Measurements from ENCODE around the gene B4GALT6.

Gene B4GALT6

DNA sequence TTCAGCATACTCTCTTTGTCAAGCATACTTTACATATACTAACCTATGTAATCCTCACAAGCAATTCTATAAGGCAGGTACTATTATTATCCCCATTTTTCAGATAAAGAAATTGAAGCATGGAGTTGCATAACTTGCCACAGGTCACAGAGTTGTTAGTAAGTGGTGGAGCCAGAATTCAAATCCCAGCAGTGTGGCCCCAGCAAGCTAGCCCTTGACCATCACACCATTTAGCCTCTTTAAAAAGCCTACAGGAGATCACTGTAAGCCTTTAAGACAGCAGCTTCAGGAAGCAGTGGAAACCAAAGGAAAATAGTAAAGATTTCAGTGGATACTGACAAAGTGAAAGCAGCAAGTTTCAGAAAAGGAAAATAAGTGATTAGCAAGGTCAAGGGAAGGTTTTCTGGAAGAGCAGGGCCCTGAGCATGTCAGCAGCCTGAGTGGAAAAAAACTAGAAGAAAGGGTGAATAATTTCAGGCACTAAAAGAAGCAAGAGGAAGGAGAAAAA is 11.7 kb downstream of the B4GALT6 start:
- no peak overlapping the region for H3K9ac ChIP-seq (ENCODE audit: low read length)
- H3K36me3 ChIP-seq (ENCODE audit: insufficient read depth, low read length) = no peaks in the 10 kb centered on the region
- H3K4me3 ChIP-seq (ENCODE audit: low read depth in 1 of 2, low read length in 2 of 2) = no peak overlapping the region
- H3K4me1 ChIP-seq (ENCODE audit: insufficient read depth, low read length) = no peaks in the 10 kb centered on the region
- H3K27ac ChIP-seq (ENCODE audit: low read depth, low read length) = no peak overlapping the region
- H3K27me3 ChIP-seq (ENCODE audit: control insufficient read depth in 1 of 2, insufficient read depth in 2 of 2, low read length in 2 of 2) = no peaks in the 10 kb centered on the region
- H3K9me3 ChIP-seq (ENCODE audit: low read length) = no peaks in the 10 kb centered on the region

DNA sequence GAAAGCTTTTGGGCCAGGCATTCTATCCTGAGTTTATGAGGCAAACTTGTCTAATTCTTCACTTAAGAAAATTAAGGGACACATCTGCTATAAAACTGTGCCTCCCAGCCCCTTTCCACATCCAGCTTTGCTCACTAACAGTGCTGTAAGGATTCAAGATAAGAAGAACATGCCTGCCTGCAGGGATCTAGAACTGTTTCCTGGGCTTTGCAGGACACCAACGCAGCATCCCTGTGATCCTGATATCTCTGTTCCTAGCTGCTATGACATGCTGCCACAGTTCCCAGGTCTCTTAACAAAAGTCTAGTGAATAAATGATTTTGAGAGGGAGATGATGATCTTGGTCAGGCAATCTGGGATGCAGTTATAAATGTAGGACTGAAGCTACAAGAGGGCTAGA is 12.4 kb downstream of the B4GALT6 start:
- Histone ChIP-seq H3K36me3 (ENCODE audit: insufficient read depth, low read length) (no peaks in the 10 kb centered on the region), H3K9me3 (ENCODE audit: low read length) (no peaks in the 10 kb centered on the region), H3K4me1 (ENCODE audit: insufficient read depth, low read length) (no peaks in the 10 kb centered on the region), H3K27me3 (ENCODE audit: control insufficient read depth in 1 of 2, insufficient read depth in 2 of 2, low read length in 2 of 2) (no peaks in the 10 kb centered on the region), H3K4me3 (ENCODE audit: low read depth in 1 of 2, low read length in 2 of 2) (no peak overlapping the region), H3K27ac (ENCODE audit: low read depth, low read length) (no peak overlapping the region), H3K9ac (ENCODE audit: low read length) (no peak overlapping the region)

DNA sequence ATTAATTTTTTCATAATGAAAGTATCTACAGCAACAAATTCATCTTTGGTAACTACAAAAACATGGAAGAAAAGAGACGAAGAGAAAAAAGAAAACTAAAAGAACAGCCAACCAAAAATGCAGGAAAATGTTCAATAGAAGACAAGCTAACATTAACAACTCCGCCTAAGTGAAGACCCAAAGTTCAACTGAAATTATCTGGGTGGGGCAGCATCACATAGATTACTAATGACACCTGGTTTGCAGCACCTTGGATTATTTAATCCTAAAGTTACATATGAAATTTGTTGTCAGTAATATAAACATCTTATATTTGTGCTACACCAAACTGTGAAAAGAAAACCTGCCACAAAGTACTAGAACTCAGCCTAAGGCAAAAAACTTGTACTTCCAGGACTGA is 14.8 kb downstream of the B4GALT6 start:
- H3K4me1 ChIP-seq (ENCODE audit: insufficient read depth, low read length) = no peaks in the 10 kb centered on the region

DNA sequence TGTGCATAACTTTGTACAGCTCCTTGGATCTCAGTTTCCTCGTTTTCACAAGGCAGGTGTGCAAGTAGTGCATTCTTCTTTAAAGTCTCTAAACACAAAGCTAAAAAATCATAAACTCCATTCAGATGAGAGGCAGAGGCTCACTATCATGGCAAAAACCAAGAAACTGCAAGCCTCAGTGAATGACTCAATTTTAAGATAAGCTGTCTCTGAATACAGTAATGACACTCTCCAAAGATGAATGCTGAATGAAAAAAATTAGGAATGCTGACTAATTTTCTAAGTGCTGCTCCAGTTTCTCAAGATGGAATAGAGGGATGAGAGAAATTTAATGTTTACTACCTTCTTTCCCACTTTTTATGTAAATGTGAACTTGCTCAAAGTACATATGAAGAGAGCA is 17.2 kb downstream of the B4GALT6 start:
- Histone ChIP-seq H3K9ac (ENCODE audit: low read length) (no peak overlapping the region), H3K36me3 (ENCODE audit: insufficient read depth, low read length) (no peaks in the 10 kb centered on the region), H3K27me3 (ENCODE audit: control insufficient read depth in 1 of 2, insufficient read depth in 2 of 2, low read length in 2 of 2) (no peaks in the 10 kb centered on the region)

More for the DNA sequence above, 14.8 kb downstream of the B4GALT6 start:
- Histone ChIP-seq H3K9me3 (ENCODE audit: low read length) (no peaks in the 10 kb centered on the region), H3K9ac (ENCODE audit: low read length) (no peak overlapping the region), H3K4me3 (ENCODE audit: low read depth in 1 of 2, low read length in 2 of 2) (no peak overlapping the region), H3K27ac (ENCODE audit: low read depth, low read length) (no peak overlapping the region), H3K36me3 (ENCODE audit: insufficient read depth, low read length) (no peaks in the 10 kb centered on the region), H3K27me3 (ENCODE audit: control insufficient read depth in 1 of 2, insufficient read depth in 2 of 2, low read length in 2 of 2) (no peaks in the 10 kb centered on the region)

DNA sequence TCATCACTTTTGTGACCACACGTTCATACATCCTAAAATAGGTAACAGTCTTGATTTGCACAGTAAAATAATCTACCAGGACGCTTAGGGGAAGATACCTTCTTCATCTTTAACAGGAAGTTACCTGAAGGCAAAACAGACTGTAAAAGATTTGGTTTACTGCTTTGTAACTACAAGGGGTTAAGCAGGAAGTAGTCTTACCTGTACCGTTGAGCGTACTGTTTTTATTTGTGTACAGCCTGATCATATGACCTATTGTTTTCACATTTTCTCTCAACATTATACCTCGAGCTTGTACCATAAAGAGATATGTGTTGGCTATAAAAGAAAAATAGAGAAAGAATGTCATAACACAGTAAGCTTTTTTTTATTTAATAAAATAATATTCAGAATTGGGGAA is 18.3 kb downstream of the B4GALT6 start:
- no peaks in the 10 kb centered on the region for H3K9me3 ChIP-seq (ENCODE audit: low read length)
- H3K9ac ChIP-seq (ENCODE audit: low read length) = no peak overlapping the region
- H3K27ac ChIP-seq (ENCODE audit: low read depth, low read length) = no peak overlapping the region
- no peaks in the 10 kb centered on the region for H3K36me3 ChIP-seq (ENCODE audit: insufficient read depth, low read length)
- H3K27me3 ChIP-seq (ENCODE audit: control insufficient read depth in 1 of 2, insufficient read depth in 2 of 2, low read length in 2 of 2) = no peaks in the 10 kb centered on the region
- H3K4me3 ChIP-seq (ENCODE audit: low read depth in 1 of 2, low read length in 2 of 2) = no peak overlapping the region
- H3K4me1 ChIP-seq (ENCODE audit: insufficient read depth, low read length) = no peaks in the 10 kb centered on the region

More for the DNA sequence above, 17.2 kb downstream of the B4GALT6 start:
- no peaks in the 10 kb centered on the region for H3K4me1 ChIP-seq (ENCODE audit: insufficient read depth, low read length)
- no peaks in the 10 kb centered on the region for H3K9me3 ChIP-seq (ENCODE audit: low read length)
- no peak overlapping the region for H3K27ac ChIP-seq (ENCODE audit: low read depth, low read length)
- H3K4me3 ChIP-seq (ENCODE audit: low read depth in 1 of 2, low read length in 2 of 2) = no peak overlapping the region

DNA sequence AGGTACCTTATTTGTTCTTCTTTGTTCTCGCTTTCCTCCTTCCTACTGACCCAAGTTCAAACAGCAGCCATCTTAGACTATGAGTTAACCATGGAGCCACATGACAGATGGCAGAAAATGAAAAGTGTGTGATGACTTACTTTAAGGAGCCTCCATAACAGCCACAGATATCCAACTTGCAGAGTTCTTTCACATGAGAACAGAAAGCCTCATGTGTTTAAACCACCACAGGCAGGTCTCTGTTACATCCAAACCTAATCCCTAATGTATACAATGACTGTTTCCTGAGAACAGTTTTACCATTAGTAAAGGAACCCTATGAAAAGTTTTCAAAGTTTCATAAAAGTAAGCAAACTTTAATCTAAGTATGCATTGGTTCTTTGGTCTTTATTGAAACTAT is 20.3 kb downstream of the B4GALT6 start:
- Histone ChIP-seq H3K4me3 (ENCODE audit: low read depth in 1 of 2, low read length in 2 of 2) (no peak overlapping the region), H3K36me3 (ENCODE audit: insufficient read depth, low read length) (no peaks in the 10 kb centered on the region), H3K9me3 (ENCODE audit: low read length) (no peaks in the 10 kb centered on the region), H3K27me3 (ENCODE audit: control insufficient read depth in 1 of 2, insufficient read depth in 2 of 2, low read length in 2 of 2) (no peaks in the 10 kb centered on the region), H3K4me1 (ENCODE audit: insufficient read depth, low read length) (no peaks in the 10 kb centered on the region), H3K9ac (ENCODE audit: low read length) (no peak overlapping the region), H3K27ac (ENCODE audit: low read depth, low read length) (no peak overlapping the region)

DNA sequence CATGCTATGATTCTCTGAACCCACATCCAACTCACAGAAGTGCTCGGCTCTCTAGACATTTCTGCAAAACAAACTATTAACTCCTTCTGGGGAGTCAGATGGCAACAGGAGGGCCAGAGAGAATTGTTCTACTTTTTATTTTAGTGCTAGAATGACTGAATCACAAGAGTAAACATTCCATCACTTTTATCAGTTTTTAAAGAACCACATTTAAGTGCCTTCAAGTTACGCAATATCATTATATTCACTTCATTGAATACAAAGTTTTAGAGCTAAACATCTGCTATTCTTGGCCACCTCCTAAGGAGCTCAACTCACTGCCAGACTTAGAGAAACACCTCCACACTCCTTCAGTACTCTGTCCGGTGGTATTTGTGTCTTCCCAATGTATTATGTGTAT is 22.4 kb downstream of the B4GALT6 start:
- Histone ChIP-seq H3K27ac (ENCODE audit: low read depth, low read length) (no peak overlapping the region), H3K4me3 (ENCODE audit: low read depth in 1 of 2, low read length in 2 of 2) (no peak overlapping the region), H3K4me1 (ENCODE audit: insufficient read depth, low read length) (no peaks in the 10 kb centered on the region), H3K36me3 (ENCODE audit: insufficient read depth, low read length) (no peaks in the 10 kb centered on the region), H3K9me3 (ENCODE audit: low read length) (no peaks in the 10 kb centered on the region), H3K27me3 (ENCODE audit: control insufficient read depth in 1 of 2, insufficient read depth in 2 of 2, low read length in 2 of 2) (no peaks in the 10 kb centered on the region), H3K9ac (ENCODE audit: low read length) (no peak overlapping the region)

DNA sequence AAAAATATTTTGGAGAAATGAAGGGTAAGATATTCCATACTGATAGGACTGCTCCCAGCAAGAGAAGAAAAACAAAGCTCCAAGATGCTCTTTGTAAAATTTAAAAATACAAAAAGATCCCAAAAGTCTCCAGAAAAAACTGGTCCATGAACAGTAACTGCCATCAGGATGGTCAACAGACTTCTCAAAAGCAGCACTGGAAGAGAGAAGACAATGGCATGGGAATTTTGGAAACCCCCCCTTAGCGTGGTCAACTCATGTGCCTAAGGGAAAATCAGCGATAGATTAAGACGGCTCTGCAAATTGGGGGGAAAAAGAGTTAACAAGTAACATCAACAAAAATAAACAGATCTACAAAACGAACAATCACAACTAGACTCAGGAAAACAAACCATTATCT is 23.6 kb downstream of the B4GALT6 start:
- Histone ChIP-seq H3K4me1 (ENCODE audit: insufficient read depth, low read length) (no peaks in the 10 kb centered on the region), H3K9ac (ENCODE audit: low read length) (no peak overlapping the region), H3K36me3 (ENCODE audit: insufficient read depth, low read length) (no peaks in the 10 kb centered on the region), H3K4me3 (ENCODE audit: low read depth in 1 of 2, low read length in 2 of 2) (no peak overlapping the region), H3K9me3 (ENCODE audit: low read length) (no peaks in the 10 kb centered on the region), H3K27ac (ENCODE audit: low read depth, low read length) (no peak overlapping the region), H3K27me3 (ENCODE audit: control insufficient read depth in 1 of 2, insufficient read depth in 2 of 2, low read length in 2 of 2) (no peaks in the 10 kb centered on the region)

DNA sequence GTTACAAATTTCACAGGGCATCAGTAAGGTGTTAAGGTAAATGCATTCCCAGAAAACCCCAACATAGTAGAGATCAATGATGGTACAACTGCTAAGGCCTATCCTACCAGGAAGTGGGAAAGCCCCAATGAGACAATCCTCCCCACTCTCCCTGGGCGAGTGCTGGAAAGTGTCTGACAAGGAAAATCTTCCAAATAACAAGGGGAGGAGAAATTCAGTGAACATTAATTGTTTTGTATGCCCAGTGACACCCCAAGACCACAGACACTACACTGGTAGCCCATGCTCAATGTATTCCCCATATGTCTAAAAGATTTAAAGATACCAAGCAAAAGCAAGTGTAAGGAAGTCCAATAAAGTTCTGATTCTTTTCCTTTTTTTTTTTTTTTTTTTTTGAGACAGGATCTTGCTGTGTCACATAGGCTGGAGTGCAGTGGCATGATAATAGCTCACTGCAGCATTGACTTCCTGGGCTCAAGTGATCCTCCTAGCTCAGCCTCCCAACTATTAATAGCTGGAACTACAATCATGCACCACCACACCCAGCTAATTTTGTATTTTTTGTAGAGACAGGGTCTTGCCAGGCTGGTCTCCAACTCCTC is 24.7 kb downstream of the B4GALT6 start:
- Histone ChIP-seq H3K27ac (ENCODE audit: low read depth, low read length) (no peak overlapping the region), H3K4me1 (ENCODE audit: insufficient read depth, low read length) (no peaks in the 10 kb centered on the region), H3K9ac (ENCODE audit: low read length) (no peak overlapping the region), H3K27me3 (ENCODE audit: control insufficient read depth in 1 of 2, insufficient read depth in 2 of 2, low read length in 2 of 2) (no peaks in the 10 kb centered on the region), H3K36me3 (ENCODE audit: insufficient read depth, low read length) (no peaks in the 10 kb centered on the region), H3K9me3 (ENCODE audit: low read length) (no peaks in the 10 kb centered on the region), H3K4me3 (ENCODE audit: low read depth in 1 of 2, low read length in 2 of 2) (no peak overlapping the region)

DNA sequence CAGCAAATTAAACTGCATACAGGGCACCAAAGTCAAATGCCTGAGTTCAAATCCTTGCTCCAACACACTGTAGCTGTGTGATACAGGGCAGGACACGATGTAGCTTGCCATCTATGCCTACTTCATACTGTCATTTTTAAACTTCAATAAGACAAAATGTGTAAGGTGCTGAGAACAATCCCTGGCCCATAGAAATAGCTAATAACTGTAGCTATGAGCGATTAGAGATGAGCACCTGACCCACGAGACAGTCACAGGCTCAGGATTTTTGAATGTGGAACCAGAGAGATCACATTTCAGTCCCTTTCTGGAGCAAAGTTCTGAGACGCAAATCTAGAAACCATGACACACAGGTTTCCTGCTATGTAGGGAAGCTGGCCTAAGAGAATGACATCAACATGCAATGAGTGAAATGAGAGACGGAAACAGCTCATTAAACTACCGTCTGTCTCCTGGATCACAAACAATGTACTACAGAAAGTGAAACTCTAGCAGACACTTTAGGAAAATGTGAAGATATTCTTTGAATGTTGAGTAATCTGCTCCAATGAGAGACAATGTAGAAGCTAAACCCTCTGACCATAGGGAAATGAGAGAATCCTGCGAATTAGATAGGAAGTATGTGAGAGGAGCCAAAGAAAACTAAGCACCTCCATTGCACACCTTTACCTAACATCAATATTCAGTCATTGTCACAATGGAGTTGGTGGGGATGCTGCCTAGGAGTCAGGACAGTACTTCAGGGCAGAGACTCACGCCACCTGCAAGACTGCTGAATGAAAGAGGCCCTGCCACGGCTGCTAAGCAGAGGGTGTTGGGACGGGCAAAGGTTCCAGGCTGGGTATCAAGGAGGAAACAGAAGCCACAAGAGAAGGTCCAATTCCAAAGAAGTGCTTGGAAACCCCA is 25.5 kb downstream of the B4GALT6 start:
- no peak overlapping the region for H3K27ac ChIP-seq (ENCODE audit: low read depth, low read length)
- no peaks in the 10 kb centered on the region for H3K36me3 ChIP-seq (ENCODE audit: insufficient read depth, low read length)
- no peak overlapping the region for H3K4me3 ChIP-seq (ENCODE audit: low read depth in 1 of 2, low read length in 2 of 2)
- H3K27me3 ChIP-seq (ENCODE audit: control insufficient read depth in 1 of 2, insufficient read depth in 2 of 2, low read length in 2 of 2) = no peaks in the 10 kb centered on the region
- H3K9me3 ChIP-seq (ENCODE audit: low read length) = no peaks in the 10 kb centered on the region
- H3K9ac ChIP-seq (ENCODE audit: low read length) = no peak overlapping the region
- no peaks in the 10 kb centered on the region for H3K4me1 ChIP-seq (ENCODE audit: insufficient read depth, low read length)

DNA sequence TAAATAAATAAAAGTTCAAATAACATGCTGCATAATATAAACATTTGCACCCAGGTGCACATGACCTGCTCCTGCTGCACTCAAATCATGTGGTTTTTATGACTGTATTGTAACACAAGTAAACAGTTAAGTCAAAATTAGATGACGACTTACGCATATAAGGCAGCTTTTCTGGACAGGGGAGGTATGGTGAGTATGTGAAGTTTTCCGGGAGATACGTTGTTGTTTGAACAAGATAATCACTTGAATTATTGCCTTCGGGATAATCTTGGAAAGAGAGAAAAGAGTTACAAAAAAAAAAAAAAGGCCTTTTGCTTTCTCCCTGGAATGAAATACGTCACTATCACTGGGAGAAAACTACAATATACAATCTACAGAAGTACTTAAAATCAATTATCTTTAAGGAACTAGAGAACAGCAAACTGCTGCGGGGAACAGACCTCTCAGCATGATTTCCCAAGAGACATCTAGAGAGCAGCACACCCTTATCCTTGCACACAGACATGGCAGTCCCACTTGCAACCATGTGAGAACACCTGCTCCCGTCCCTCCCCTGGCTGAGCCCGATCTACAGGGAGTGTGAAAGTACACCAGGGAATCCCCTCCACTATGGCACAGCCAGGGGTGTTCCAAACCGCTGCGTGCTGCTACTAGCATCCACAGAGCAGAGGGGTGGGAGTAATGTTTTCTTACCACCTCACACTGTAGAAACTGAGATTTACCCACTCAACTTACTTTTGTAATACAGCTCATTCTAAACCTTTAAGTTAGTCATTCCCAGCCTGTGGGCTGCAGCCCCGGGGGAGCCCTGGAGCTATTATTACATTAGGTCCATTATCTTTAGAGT is 26.3 kb downstream of the B4GALT6 start:
- Histone ChIP-seq H3K9ac (ENCODE audit: low read length) (no peak overlapping the region), H3K4me1 (ENCODE audit: insufficient read depth, low read length) (no peaks in the 10 kb centered on the region), H3K36me3 (ENCODE audit: insufficient read depth, low read length) (no peaks in the 10 kb centered on the region), H3K9me3 (ENCODE audit: low read length) (no peaks in the 10 kb centered on the region), H3K27ac (ENCODE audit: low read depth, low read length) (no peak overlapping the region), H3K27me3 (ENCODE audit: control insufficient read depth in 1 of 2, insufficient read depth in 2 of 2, low read length in 2 of 2) (no peaks in the 10 kb centered on the region), H3K4me3 (ENCODE audit: low read depth in 1 of 2, low read length in 2 of 2) (no peak overlapping the region)

Measured in muscle layer of colon (tissue), 2 donors.